22Rv1 (cell line): ENCODE results near the gene RSPO1.

Experiments
- H3K27ac ChIP-seq: fragments of 450-650 bp; 2 replicates; pipeline ENCODE4 v1.5.1; 2017
- ZFX ChIP-seq: fragments of 450-650 bp; IDR thresholded peaks from 2 replicates; pipeline ENCODE4 v1.6.1; 2017; ENCODE audit warnings: antibody characterized with exemption, borderline replicate concordance
- TF ChIP-seq, protein P1 (sequence below): fragments of 450-650 bp; IDR thresholded peaks from 2 replicates; pipeline ENCODE4 v1.5.1; 2017; ENCODE audit warnings: mild to moderate bottlenecking

The RSPO1 gene

DNA sequence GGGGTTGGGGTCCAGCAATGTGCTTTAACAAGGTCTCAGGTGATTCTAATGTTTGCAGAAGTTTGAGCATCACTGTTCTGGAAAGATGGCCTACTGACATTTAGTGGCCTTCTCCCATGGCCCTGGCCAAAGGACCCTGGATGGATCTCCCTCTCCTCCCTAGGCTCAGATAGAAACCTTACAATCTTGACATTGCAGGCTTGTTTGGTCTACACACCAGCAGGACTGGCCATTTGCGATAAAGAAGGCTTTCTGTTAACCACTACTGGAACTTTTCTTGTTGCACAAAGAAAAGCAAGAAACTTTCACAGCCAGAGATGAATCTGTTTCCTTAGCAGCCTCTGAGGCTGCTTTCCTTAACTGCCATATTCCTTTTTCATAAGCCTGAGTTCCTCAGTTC is 71.7 kb downstream of the RSPO1 start:
- TF ChIP-seq, protein P1, sequence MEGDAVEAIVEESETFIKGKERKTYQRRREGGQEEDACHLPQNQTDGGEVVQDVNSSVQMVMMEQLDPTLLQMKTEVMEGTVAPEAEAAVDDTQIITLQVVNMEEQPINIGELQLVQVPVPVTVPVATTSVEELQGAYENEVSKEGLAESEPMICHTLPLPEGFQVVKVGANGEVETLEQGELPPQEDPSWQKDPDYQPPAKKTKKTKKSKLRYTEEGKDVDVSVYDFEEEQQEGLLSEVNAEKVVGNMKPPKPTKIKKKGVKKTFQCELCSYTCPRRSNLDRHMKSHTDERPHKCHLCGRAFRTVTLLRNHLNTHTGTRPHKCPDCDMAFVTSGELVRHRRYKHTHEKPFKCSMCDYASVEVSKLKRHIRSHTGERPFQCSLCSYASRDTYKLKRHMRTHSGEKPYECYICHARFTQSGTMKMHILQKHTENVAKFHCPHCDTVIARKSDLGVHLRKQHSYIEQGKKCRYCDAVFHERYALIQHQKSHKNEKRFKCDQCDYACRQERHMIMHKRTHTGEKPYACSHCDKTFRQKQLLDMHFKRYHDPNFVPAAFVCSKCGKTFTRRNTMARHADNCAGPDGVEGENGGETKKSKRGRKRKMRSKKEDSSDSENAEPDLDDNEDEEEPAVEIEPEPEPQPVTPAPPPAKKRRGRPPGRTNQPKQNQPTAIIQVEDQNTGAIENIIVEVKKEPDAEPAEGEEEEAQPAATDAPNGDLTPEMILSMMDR: no peak
- no peak for TF ChIP-seq ZFX
- H3K27ac ChIP-seq: peak overlapping the region; percentile 26; the same call in 1 of the 2 replicates
